HG02870 (cell line): ENCODE data around the gene CFAP100.

Experiments
- ATAC-seq: cut with Tn5 transposase; IDR thresholded peaks from one replicate; pipeline ENCODE4 v1.9.1; 2021; ENCODE audit warnings: mild to moderate bottlenecking, moderate library complexity; ENCODE audit not compliant: unreplicated experiment

CFAP100 gene

DNA sequence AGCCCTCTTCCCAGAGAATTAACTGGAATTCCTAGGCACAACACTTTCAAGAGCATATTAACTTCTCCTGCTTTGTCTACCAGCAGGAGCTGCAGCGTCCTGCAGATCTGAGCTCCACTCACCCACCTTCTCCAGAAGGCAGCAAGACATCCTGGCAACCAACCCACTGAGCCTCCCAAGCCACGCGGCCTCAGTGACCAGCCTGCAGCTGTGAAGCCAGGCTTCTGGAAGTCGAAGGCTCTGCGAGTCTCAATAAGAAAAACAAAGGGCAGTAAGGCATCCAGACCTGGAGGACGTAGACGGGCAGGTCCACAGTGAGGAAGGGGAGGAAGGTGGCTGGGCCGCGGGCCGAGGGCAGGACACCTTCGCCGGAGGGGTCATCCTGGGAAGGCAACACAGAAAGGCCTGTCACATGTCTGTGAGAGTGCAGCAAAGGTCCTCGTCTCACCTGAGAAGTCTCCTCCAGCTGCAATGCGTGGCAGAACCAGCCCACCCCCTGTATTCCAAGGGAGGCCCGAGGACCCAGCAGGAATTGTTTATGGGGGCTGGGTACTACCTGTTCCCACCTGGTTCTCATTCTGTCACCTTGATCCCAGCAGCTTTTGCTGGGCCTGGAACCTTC, 44.7 kb downstream of the CFAP100 start:
- no peak for ATAC-seq

DNA sequence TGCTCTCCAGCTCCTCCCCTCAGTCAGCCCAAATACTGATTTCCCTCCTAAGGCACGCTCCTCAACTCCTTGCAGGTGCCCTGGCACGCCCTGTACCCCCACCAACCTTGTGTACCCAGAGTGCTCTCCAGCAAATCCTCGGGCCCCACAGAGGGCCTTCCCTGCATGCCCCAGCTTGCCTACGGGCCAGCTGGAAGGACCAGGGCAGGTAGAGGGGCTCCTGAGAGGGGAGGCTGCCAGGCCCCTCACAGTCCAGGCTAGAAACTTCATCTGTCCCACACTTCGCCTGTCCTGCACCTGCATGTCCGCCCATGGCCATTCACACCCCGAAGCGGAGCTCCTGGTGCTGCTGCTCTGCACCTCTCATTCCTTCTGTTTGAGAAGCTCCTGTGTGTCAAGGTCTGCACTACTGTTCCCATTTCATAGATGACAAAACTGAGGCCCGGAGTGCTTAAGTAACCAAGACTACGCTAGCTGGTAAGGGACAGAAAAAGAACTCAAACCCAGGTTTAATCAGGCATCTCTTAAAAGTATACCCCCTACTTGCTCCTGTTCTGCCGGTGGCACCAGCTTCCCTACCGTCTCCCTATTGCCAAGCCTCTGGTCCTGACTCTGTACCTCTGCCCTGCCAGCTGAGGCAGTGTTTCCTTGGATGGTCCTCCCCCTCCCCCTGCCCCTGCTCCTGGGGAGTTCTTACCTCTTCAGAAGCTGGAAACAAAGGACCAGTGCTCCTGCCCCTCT, 45.4 kb downstream of the CFAP100 start:
- ATAC-seq, result no peak

DNA sequence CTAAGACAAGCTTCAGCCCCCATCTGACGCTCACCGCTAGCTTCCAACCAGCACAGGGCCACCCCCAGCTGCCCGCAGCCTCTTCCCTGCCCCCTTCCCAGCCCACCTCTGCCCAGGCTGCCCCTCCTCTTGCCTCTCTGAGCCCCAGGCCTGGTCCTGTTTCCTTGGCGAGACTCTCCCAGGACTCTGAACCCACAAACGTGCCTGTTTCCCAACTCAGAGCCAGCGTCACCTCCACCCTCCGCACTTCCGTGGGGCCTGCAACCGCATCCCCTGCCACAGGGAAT, 45.9 kb downstream of the CFAP100 start:
- no peak for ATAC-seq

DNA sequence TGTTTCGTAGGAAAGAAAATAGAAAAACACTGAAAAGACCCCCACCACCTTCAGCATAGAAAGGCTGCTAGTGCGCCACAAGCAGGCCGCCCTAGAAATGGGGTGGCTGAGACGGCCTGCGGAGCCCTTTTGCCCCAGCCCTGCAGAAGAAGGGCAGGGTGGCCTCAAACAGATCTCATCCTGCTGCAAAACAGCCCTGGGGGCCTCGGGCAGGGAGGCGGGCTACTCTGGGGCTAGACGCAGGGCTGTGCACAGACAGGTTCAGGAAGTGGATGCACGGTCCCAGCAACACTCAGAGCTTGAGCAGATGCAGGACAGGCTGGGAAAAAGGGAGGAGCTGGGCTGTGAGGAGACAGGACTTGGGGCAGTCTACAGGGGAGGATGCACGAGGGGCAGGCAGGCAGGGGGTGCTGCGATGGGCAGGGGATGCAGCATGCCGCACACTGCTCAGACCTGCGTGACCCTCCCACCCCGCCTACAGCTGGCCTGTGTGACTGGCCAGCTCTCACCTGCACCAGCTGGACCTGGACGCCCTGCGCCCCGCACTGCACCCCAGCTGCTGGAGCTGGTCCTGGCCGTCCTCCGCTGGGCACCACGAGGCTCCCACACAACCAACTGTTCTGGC, 46.7 kb downstream of the CFAP100 start:
- ATAC-seq, result no peak

DNA sequence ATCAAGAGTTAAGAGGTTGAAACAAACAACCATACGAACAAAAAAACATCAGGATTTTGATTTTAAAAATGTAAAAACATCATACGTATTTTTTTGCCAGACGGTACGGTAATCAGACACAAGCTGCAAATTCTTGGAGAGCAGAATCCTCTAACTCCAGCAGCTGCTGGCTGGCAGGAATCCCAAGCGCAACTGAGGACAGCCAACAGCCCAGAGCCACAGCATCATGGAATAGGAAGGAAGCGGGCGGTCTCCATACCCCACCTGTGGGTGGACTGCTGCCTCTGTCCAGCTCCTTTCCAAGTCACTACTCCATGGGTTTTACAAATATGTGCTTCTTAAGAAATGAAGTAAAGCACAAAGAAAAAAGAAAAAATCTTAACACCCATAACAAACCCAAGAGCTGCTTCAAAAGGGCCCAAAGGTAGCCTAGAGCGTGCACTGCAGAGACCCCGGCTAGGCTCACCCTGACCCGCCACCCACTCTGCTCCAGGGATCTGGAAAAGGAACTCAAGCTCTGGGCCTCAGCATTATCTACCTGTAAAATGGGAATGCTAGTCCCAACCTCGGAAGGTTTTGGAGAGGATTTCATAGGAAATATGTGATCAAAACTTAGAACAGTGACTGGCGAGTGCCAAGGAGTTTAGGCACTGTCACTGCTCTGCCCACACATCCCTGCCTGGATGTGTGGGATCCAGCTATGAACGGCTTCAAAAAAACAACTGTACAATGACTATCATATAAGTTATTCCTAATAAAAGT, 47.6 kb downstream of the CFAP100 start:
- ATAC-seq, result no peak

DNA sequence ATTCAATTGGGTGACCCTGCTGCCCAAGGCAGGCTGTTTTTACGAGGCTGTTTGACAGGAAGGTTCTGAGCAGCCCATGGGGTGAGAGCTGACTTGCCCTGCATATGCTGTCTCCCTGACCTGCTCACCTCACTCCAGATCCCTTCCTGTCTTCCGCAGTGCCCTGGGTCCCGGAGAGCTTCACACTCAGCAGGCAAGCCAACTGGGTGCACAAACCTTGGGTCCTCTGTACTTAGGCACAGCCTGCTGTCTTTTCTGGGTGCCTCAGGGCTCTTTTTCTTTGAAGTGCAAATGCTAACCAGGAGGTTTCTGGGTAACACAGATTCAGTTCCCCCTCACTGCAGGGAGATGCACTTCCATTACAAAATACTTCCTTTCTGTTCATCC, 48.1 kb downstream of the CFAP100 start:
- ATAC-seq, result no peak

DNA sequence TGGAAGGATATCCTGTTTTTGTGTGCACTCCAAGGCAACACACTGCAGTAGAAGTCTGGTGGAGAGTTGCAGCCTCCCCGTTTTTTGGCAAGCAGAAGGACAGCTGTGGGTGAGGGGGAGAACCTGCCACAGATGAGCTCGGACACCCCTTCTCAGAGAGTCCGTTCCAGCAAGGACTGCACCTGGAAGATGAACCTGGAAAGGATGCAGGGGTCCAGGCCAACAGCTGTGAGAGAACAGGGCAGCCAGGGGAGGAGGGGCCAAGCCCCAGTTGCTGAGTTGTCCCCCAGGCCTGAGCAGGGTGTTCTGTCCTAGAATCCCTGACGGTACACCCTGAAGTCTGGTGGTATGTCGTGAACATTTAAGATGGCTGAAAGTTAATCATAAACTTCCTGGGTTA, 50.8 kb downstream of the CFAP100 start:
- no peak for ATAC-seq

DNA sequence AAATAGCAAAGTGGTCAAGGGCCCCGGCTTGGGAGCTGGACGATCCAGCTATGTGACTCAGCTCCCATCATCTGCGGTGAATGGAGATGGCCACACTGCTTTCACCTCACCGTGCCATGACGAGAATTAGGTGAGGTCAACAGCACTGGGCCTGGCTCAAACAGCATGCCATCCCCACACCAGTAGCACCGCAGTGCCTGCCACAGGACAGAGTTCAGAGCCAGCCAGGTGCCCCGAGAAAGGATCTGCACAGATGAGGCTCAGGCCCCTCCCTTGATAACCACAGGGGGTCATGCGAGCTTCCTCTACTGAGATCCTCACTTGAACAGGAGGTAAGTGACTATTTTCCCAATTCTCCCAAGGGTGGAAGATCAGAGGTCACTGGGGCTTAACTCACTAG, 51.6 kb downstream of the CFAP100 start:
- no peak for ATAC-seq

DNA sequence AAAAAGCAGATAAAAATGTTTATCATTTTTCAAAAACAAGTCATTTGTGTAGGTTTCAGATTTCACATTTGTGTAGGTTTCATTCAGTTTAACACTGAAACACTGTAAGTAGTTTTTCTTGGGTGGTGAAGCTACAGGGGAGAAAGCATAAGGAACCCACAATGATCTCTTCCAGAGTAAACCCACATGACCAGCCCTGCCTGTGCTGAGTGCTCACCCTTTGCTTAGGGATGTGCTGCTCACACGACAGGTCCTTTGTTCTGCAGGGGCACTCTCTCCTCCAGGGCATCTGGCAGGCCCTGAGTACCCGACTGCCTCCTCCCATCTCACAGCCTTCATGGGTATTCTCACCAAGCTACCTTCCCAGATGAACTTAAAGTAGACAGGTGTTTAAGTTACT, 52.1 kb downstream of the CFAP100 start:
- no peak for ATAC-seq

DNA sequence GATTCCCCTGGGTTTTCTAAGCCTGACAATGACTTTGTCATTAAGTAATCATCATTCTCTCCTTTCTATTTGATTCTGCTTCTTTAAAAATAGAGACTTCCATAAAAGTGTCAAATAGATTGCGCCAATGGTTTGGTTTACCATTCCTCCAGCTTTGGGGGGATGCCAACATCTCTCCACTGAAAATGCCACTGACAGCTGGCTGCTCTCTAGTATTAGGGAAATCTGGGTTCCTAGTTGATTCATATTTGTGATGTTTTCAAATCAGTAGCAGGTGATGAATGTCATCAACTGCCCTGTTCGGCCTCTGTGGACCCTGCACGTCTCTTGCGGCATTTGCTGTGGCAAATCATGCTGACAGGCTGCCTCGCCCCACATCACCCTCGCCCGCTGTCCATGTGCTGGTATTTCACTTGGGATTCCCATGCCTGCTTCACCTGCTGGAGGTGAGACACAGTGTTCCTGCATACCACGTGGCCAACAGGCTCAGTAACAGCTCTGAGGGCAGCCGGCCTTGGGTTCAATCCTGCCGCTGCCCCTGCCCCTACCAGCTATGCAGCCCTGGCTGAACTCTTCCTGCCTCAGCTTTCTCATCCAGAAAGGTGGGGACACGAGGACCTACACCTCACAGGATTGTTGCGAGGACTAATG, 52.9 kb downstream of the CFAP100 start:
- no peak for ATAC-seq

DNA sequence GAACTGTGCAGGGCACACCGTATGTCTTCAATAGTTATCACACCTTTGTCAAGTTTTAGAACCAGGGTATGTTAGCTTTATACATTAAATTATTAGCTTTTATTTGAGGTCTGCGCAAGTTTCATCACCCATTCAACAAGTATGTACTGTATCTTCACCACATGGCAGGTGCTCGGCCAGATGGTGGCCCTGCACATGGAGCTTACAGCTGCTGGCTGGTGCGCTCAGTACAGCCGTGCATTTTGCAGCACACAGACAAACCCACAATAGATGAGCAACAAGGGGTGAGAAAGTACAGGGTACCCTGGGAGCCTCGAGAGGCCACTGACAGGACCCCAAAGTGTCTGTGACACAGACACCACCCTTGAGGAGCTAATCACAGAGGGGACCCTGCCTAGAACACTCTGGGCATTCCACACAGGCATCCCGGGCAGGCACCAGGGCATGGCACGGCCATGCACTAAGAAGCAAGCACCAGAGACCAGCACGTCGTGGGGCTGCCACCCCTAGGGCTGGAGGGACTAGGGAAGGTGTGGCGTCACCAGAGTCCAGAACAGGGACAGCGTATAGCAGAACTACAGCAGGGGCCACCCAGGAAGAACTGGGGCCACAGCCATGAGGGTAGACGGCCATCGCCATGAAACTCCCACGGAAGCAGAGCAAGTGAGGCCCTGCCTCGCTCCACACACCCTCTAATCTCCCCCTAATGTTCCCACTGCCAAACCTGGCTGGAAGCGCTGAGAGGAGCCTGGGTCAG, 53.6 kb downstream of the CFAP100 start:
- no peak for ATAC-seq

DNA sequence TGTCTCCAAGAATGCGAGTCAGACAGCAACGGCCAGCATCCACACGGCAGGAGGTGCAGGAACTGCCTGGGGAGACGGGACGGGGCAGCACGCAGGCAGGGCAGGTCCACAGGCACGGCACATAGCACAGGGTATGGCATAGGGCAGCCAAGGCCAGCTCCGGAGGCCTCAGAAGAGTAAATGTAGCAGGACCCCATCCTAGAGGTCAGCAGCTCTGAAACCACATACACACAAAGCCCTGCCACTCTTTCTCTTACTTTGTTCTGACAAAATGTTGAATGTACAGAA, 54.1 kb downstream of the CFAP100 start:
- no peak for ATAC-seq

DNA sequence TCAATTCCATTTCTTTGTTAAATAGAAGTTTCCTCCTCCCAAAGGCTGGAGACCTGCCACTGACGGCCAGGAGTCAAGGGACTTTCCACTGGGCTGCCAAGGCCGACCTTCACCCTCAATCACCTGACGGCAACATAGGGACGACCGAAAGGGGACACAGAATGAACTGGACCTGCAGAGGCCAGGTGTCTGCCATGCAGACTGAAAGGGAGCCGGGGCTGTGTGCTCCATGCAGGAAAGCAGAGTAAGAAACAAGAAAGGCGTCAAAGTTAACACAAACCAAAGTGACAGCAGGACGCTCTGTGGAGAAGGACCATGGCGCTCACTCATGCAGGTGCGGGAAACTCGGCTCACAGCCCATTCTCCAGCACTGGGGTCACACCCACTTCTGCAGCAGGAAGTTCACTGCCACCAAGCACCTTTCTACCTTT, 54.9 kb downstream of the CFAP100 start:
- ATAC-seq, result no peak

DNA sequence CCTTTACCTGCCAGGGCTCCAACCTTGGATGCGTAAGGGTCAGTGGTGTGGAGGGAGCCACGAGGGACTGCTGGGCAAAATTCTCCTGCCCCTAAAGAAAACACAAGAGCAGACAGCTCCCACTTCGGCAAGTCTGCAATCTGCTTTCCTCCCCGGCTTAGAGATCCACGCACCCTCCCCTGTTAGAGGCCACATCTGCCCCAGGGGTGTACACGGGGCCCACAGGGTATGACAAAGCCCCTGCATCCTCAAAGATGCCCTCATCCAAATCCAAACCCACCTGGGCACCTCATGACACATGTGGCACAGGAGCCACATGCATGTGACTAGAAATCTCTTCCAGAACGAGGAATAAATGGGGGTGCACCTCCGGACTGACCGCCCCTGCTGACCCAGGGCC, 55.5 kb downstream of the CFAP100 start:
- ATAC-seq, result no peak

DNA sequence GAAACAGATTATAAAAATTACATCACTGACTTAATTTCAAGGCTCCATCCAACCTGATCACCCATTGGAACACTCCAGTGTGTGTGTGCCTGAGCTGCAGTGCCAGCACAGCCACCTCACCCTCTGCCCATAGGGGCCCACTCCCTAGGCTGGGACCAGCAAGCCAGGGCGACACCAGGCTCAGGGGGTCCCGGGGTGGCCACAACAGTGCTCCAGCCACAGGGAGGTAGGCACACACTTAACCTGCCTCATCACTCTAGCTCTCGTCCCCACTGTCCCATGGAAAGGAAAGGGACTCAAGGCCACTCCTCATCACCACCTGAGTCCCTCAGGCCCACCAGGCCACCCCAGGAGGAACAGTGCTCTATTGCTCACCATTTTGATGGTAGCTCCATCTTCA, 56.0 kb downstream of the CFAP100 start:
- no peak for ATAC-seq

DNA sequence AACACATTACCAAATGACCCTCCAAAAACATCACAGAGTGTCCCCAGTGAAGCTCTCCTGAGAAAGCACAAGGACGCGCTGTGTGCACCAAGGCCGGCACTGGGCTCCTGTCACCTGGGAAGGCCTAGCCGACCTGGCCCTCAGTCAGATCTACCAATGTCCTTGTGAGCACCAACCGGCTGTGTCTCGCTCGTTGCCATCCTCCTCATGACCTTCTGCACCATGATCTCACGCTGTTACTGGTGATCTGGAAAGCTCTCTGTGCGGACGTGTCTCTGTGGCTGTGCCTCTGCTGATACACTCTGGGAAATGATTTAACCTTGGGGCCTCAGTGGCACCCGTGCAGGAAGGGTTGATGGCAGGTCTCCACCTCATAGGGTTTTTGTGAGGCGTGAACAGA, 56.8 kb downstream of the CFAP100 start:
- ATAC-seq, result no peak

DNA sequence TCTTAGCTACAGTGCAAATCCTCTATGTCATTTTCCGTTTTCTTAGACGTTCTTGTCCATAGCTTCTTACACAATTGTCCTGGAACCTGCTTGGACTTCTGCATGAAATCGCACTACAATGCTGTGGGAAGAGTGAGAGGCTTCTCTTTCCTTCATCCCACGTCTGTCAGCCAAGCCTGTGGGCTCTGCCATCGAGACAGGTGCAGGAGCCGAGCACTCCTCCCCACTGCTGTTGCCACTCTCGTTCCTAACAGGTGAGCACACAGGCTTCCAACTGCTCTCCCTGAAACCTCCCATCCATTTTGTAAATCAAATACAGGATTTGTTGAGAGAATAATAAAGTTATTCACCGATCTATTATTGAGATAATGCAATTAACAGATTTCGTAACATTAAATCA, 57.5 kb downstream of the CFAP100 start:
- no peak for ATAC-seq

DNA sequence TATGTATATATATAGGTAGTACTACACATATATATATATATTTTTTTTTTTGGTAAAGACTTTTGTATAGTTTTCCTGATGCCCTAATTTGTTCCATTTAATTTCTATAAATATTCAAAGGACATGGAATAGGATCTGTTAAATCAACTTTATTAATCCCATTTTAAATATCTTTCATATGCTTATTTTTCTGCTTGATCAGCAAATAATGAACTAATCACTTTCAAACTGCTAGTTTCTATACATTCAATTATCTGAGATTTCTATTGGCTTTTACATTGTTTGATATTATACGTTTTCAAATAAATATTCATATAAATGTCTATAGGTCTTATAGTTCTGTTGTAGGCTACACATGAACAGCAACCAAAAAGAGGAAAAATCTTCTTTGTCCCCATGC, 59.3 kb downstream of the CFAP100 start:
- ATAC-seq, result no peak

DNA sequence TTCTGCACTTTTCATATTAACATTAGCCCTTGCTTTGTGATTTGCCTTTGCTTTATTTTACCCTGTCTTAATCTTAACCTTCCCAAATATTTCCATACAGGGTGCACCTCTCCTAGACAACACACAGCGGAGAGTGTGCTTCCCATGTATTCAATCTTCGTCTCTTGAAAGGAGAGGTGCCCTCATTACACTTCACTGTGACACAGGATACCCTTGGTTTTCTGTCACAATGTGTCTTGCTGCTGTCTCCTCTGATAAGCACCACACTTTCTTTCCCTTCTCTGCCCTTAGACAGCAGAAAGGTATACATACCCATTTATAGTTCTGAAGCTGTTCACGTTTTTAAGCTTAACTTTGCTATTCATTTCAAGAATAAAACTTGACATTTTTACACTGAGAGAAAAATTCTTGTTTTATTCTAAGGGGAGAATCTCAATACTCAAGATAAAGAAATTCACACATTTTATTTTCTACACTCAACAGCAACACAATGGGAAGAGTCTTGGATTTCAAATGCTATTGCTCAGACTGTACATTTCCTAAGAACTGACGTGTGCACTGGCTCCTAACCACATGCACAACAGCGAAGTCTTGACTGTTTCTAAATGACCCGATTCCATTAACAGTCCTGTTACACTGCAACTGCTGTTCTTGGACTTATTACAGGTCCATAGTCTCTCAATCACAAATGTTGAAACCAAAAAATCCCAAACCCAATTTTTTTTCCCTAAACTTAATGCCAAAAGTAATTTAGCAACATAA, 59.9 kb downstream of the CFAP100 start:
- no peak for ATAC-seq

DNA sequence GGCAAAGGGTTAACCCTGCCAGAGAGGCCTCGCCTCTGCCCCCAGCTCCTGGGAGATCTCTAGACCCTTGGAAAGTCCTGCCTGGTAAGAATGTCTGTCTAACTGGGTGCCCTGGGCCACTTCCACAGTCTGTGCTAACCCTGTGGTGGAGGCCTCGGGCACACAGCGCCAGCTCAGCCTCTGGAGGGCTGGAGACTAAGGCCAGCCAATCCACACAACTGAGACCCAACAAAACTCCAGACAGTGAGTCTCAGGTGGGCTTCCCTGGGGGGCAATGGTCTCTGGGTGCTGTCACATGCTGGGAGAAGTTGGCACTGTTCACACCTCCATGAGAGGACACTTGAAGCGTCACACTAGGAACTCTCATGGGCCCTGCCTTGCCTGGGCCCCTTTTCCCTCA, 61.5 kb downstream of the CFAP100 start:
- ATAC-seq, result no peak
